Measurements from ENCODE around the gene GSN. TPM values are rescaled to one million over a fixed set of nuclear protein-coding genes. Genes with fewer than 3 reads are reported as not detected.

Gene GSN
- total and polyA plus RNA-seq, 9 of the 15 experiments (the other 6 are each of a cell fraction or from before 2014, with no cell fraction given) = 0.39 to 16.6 (median 8.2) TPM

GRCh38 chr9:121310571-121310970 is 42.6 kb downstream of the GSN start:
- H3K9me1 ChIP-seq (ENCODE audit: control insufficient read depth, insufficient read depth, low read length) = no peaks in the 10 kb centered on the region
- no peaks in the 10 kb centered on the region; the same call in 2 of the 3 replicates for H3K36me3 ChIP-seq (ENCODE audit: control insufficient read depth, insufficient read depth, low read length)
- no peak overlapping the region for H3K9ac ChIP-seq (ENCODE audit: insufficient read depth in 1 of 2, low read depth in 2 of 2, low read length in 2 of 2)
- no peaks in the 10 kb centered on the region for H3K9me3 ChIP-seq (replicated peaks; ENCODE audit: control insufficient read depth, insufficient read depth, low read depth, low read length)
- H3K27ac ChIP-seq (ENCODE audit: extremely low read depth, low read depth, low read length) = no peak overlapping the region
- TF ChIP-seq MTA3 (IDR thresholded peaks at IDR 0.05; ENCODE audit: borderline replicate concordance) = no peak
- TF ChIP-seq PURB (CRISPR knock-in tag; IDR thresholded peaks at IDR 0.05; ENCODE audit: low read depth) = no peak
- in situ Hi-C loops (cut with MboI) = no loop called here
- no TSS peak for BruUV-seq (replicated peaks)
- H3K27me3 ChIP-seq (ENCODE audit: control insufficient read depth in 2 of 2, insufficient read depth in 2 of 2, low read length in 2 of 2) = no peaks in the 10 kb centered on the region
- ChIA-PET CTCF (ENCODE audit: low intra/inter-chr PET ratio) (no interaction called here), POLR2A (no interaction called here)
- DNase-seq (ENCODE audit: extremely low read depth in 1 of 4, low spot score in 3 of 4) (no peak), ATAC-seq (no peak), FAIRE-seq (no peak)
- H3K4me1 ChIP-seq (replicated peaks in 1 of 2; ENCODE audit: control insufficient read depth in 2 of 2, insufficient read depth in 2 of 2, low read length in 2 of 2) = peaks cover 0 to 6% of the 10 kb centered on the region in 2 experiments; a peak in 1 of 5 replicates
- intact Hi-C loops (cut with micrococcal nuclease) = no loop called here
- no peak overlapping the region for H2AFZ ChIP-seq (ENCODE audit: low read depth, low read length)
- no peak overlapping the region for H3K4me2 ChIP-seq (ENCODE audit: insufficient read depth, low read length)
- H3K4me3 ChIP-seq = no peak overlapping the region
- WGBS (ENCODE audit: insufficient coverage, low coverage, missing lambda C conversion rate) = 16% methylated on average over 9 of the region's 9 CpGs
- H4K20me1 ChIP-seq (replicated peaks; ENCODE audit: control insufficient read depth, insufficient read depth, low read length) = no peaks in the 10 kb centered on the region
- no peaks in the 10 kb centered on the region for H3K79me2 ChIP-seq (ENCODE audit: control insufficient read depth, insufficient read depth, low read length)

- Histone ChIP-seq H3K27ac (ENCODE audit: extremely low read depth, low read depth, low read length) (no peak overlapping the region), H3K79me2 (ENCODE audit: control insufficient read depth, insufficient read depth, low read length) (no peaks in the 10 kb centered on the region), H3K9me3 (replicated peaks; ENCODE audit: control insufficient read depth, insufficient read depth, low read depth, low read length) (no peaks in the 10 kb centered on the region), H3K36me3 (ENCODE audit: control insufficient read depth, insufficient read depth, low read length) (no peaks in the 10 kb centered on the region; the same call in 2 of the 3 replicates), H3K9me1 (ENCODE audit: control insufficient read depth, insufficient read depth, low read length) (no peaks in the 10 kb centered on the region), H3K9ac (ENCODE audit: insufficient read depth in 1 of 2, low read depth in 2 of 2, low read length in 2 of 2) (no peak overlapping the region), H2AFZ (ENCODE audit: low read depth, low read length) (peak overlapping the region; percentile 9; the same call in 1 of the 2 replicates), H3K4me1 (replicated peaks in 1 of 2; ENCODE audit: control insufficient read depth in 2 of 2, insufficient read depth in 2 of 2, low read length in 2 of 2) (peaks cover 0 to 6% of the 10 kb centered on the region in 2 experiments; a peak in 1 of 5 replicates), H3K4me2 (ENCODE audit: insufficient read depth, low read length) (no peak overlapping the region), H3K4me3 (no peak overlapping the region), H4K20me1 (replicated peaks; ENCODE audit: control insufficient read depth, insufficient read depth, low read length) (no peaks in the 10 kb centered on the region), H3K27me3 (ENCODE audit: control insufficient read depth in 2 of 2, insufficient read depth in 2 of 2, low read length in 2 of 2) (no peaks in the 10 kb centered on the region)
- ATAC-seq (peak; percentile 67), FAIRE-seq (no peak), DNase-seq (ENCODE audit: extremely low read depth in 1 of 4, low spot score in 3 of 4) (peak in 2 of 4 experiments; percentile 24 to 28)
- no TSS peak for BruUV-seq (replicated peaks)
- POLR2A ChIA-PET = no interaction called here
- CTCF ChIA-PET (ENCODE audit: low intra/inter-chr PET ratio) = no interaction called here
- in situ Hi-C loops (cut with MboI) = no loop called here
- intact Hi-C loops (cut with micrococcal nuclease) = no loop called here
- 42% methylated on average over 16 of the region's 17 CpGs for WGBS (ENCODE audit: insufficient coverage, low coverage, missing lambda C conversion rate)
- TF ChIP-seq ZNF263 (CRISPR knock-in tag; IDR thresholded peaks at IDR 0.05; ENCODE audit: borderline replicate concordance) (no peak), TEAD4 (IDR thresholded peaks at IDR 0.05; ENCODE audit: low read length) (no peak), TEAD4 (CRISPR knock-in tag; IDR thresholded peaks at IDR 0.05; ENCODE audit: borderline replicate concordance) (no peak), ETV6 (IDR thresholded peaks at IDR 0.05; ENCODE audit: borderline replicate concordance in 1 of 2, low read depth in 2 of 2, low read length in 1 of 2) (no peak), ETV6 (CRISPR knock-in tag; IDR thresholded peaks at IDR 0.05; ENCODE audit: borderline replicate concordance) (no peak), BCLAF1 (IDR thresholded peaks at IDR 0.05; ENCODE audit: borderline replicate concordance in 1 of 2, control insufficient read depth in 1 of 2, low read depth in 2 of 2, low read length in 1 of 2) (no peak), SFPQ (IDR thresholded peaks at IDR 0.05; ENCODE audit: low read depth, low read length) (no peak), SIN3A (IDR thresholded peaks at IDR 0.05; ENCODE audit: borderline replicate concordance in 2 of 2, control insufficient read depth in 1 of 2, low read depth in 2 of 2, low read length in 2 of 2) (no peak)
Observed at GRCh38 chr9:121312169-121312568, 44.2 kb downstream of the GSN start.

Measured in K562 (cell line).